Uterus (tissue), 2 donors: ENCODE results near the gene GPR149.

Source experiments
- POLR2A ChIP-seq, 2 donors: fragments of 450-650 bp; IDR thresholded peaks; one replicate each; pipeline ENCODE4 v1.6.1; 2016; ENCODE audit warnings: antibody characterized with exemption in 2 of 2, mild to moderate bottlenecking in 1 of 2, moderate library complexity in 1 of 2
- TF ChIP-seq, protein P1 (sequence below), 4 experiments: fragments of 200-600 bp in 2 of 4; fragments of 450-650 bp in 2 of 4; sonication (generic) in 2 of 4; IDR thresholded peaks; one replicate each; pipeline ENCODE4 v1.5.1; 2016 to 2019; ENCODE audit warnings: antibody characterized with exemption in 4 of 4, mild to moderate bottlenecking in 2 of 4, moderate library complexity in 1 of 4

DNA sequence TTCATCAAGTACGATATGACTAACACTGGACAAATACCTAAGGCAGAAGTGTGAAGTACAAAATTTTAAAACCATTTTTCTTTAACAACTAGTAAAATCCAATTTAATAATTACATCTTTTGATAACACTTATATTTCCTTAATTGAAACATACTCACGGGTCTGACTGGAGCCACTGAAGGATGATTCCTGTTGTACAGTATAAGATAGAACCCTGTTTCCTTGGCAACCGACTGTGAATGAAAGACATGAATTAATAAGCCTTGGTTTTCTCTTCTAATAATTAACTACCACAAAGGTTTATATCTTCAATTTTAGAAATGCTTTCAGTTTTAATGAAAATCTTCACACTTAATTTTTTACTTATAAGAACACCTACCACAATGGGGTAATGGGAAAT lies 125.1 kb downstream of the GPR149 start:
- TF ChIP-seq, protein P1, sequence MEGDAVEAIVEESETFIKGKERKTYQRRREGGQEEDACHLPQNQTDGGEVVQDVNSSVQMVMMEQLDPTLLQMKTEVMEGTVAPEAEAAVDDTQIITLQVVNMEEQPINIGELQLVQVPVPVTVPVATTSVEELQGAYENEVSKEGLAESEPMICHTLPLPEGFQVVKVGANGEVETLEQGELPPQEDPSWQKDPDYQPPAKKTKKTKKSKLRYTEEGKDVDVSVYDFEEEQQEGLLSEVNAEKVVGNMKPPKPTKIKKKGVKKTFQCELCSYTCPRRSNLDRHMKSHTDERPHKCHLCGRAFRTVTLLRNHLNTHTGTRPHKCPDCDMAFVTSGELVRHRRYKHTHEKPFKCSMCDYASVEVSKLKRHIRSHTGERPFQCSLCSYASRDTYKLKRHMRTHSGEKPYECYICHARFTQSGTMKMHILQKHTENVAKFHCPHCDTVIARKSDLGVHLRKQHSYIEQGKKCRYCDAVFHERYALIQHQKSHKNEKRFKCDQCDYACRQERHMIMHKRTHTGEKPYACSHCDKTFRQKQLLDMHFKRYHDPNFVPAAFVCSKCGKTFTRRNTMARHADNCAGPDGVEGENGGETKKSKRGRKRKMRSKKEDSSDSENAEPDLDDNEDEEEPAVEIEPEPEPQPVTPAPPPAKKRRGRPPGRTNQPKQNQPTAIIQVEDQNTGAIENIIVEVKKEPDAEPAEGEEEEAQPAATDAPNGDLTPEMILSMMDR (IDR thresholded peaks at IDR 0.05) = no peak
- no peak for TF ChIP-seq POLR2A (IDR thresholded peaks at IDR 0.05)
